AG04450 (cell line): Measurements from ENCODE around the gene AFP. TPM values are rescaled to one million over a fixed set of nuclear protein-coding genes. Genes with fewer than 3 reads are reported as not detected.

Experiments
- CTCF ChIA-PET: fragments of 300-600, 350-600 bp; formaldehyde crosslinking; extraction: SDS; loops from one replicate; lab custom pipeline; 2022; ENCODE audit warnings: antibody characterized with exemption, inconsistent platforms; lab: Charles Lee
- POLR2A ChIA-PET: fragments of 350-600 bp; formaldehyde crosslinking; extraction: SDS; loops from one replicate; lab custom pipeline; 2021; ENCODE audit warnings: antibody characterized with exemption, inconsistent platforms; lab: Yijun Ruan, JAX
- DNase-seq: peaks from one replicate; pipeline ENCODE4 v3.0.0-alpha.2; 2011; ENCODE audit warnings: low read depth, low spot score
- H3K27ac ChIP-seq: one replicate; pipeline ENCODE4 v1.5.1; 2012; ENCODE audit warnings: low read depth, low read length, control low read depth
- H3K27me3 ChIP-seq: one replicate; pipeline ENCODE4 v1.6.0; 2012; ENCODE audit warnings: low read length; ENCODE audit not compliant: control insufficient read depth, insufficient read depth
- H3K4me3 ChIP-seq: 2 replicates; pipeline ENCODE4 v1.5.1; 2011; ENCODE audit warnings: mild to moderate bottlenecking, low read depth, low read length, control low read depth
- H3K9me3 ChIP-seq: 2 replicates; pipeline ENCODE4 v1.5.1; 2012; ENCODE audit warnings: low read length; ENCODE audit not compliant: control insufficient read depth, insufficient read depth
- polyA plus RNA-seq: library from polyadenylated mRNA; depleted of rRNA; stranded (reverse); fragments of >200 nt; gene quantifications from 2 replicates; pipeline ENCODE4 v1.2.3, GENCODE V29; 2011
- TF ChIP-seq, protein P1 (sequence below): IDR thresholded peaks from 2 replicates; pipeline ENCODE4 v1.5.1; 2011; ENCODE audit warnings: low read depth, low read length, control low read depth, inconsistent platforms

The AFP gene
- polyA plus RNA-seq, 1 experiment, result 1.1 TPM

DNA sequence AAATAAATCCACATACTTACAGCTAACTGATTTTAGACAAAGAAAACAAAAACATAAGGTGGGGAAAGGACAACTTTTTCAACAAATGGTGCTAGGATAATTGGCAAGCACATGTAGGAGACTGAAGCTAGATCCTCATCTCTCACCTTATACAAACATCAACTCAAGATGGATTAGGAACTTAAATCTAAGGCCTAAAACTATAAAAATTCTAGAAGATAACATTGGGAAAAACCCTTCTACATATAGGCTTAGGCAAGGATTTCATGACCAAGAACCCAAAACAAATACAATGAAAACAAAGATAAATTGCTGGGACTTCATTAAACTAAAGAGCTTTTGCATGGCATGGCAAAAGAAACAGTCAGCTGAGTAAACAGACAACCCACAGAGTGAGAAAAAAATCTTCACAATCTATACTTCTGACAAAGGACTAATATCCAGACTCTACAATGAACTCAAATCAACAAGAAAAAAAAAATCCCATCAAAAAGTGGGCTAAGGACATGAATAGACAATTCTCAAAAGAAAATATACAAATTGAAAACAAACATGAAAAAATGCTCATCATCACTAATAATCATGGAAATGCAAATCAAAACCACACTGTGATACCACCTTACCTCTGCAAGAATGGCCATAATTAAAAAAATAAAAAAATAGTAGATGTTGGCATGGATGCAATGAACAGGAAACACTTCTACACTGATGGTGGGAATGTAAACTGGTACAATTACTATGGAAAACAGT, 14.1 kb upstream of the AFP start:
- POLR2A ChIA-PET, result no interaction called here
- H3K27ac ChIP-seq, result no peak overlapping the region
- H3K4me3 ChIP-seq, result no peak overlapping the region
- H3K27me3 ChIP-seq, result no peaks in the 10 kb centered on the region
- TF ChIP-seq, protein P1, sequence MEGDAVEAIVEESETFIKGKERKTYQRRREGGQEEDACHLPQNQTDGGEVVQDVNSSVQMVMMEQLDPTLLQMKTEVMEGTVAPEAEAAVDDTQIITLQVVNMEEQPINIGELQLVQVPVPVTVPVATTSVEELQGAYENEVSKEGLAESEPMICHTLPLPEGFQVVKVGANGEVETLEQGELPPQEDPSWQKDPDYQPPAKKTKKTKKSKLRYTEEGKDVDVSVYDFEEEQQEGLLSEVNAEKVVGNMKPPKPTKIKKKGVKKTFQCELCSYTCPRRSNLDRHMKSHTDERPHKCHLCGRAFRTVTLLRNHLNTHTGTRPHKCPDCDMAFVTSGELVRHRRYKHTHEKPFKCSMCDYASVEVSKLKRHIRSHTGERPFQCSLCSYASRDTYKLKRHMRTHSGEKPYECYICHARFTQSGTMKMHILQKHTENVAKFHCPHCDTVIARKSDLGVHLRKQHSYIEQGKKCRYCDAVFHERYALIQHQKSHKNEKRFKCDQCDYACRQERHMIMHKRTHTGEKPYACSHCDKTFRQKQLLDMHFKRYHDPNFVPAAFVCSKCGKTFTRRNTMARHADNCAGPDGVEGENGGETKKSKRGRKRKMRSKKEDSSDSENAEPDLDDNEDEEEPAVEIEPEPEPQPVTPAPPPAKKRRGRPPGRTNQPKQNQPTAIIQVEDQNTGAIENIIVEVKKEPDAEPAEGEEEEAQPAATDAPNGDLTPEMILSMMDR, result no peak
- no peaks in the 10 kb centered on the region for H3K9me3 ChIP-seq
- CTCF ChIA-PET, result no interaction called here
- no peak for DNase-seq

DNA sequence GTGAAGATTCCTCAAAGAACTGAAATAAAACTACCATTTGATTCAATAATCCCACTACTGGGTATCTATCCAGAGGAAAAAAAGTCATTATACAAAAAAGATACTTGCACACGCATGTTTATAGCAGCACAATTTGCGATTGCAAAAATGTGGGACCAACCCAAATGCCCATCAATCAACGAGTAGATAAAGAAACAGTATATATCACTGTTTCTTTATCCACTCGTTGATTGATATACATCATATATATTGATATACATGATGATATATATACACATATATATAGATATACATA, 13.6 kb upstream of the AFP start:
- no peaks in the 10 kb centered on the region for H3K9me3 ChIP-seq
- H3K27ac ChIP-seq, result no peak overlapping the region
- CTCF ChIA-PET, result no interaction called here
- H3K27me3 ChIP-seq, result no peaks in the 10 kb centered on the region
- DNase-seq, result no peak
- POLR2A ChIA-PET, result no interaction called here
- TF ChIP-seq, protein P1, result no peak
- no peak overlapping the region for H3K4me3 ChIP-seq

DNA sequence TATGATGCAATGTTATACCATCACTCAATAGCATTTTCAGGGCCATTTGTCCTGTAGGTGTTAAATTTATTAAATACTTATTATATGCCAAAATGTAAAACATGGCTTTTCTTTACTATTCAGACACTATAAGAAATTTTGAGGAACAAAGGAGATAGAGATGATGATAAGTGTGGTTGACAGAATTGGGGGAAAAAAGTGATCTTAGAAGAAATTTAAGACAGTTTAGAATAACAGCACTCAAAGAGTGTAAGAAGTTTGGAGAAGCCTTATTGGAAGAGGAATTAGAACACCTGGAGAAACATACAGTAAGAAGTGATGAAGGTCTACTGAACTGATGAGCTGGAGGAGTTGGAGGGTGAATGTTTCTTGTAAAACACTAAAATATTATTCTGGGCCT, 12.8 kb upstream of the AFP start:
- no peak overlapping the region for H3K27ac ChIP-seq
- DNase-seq, result no peak

DNA sequence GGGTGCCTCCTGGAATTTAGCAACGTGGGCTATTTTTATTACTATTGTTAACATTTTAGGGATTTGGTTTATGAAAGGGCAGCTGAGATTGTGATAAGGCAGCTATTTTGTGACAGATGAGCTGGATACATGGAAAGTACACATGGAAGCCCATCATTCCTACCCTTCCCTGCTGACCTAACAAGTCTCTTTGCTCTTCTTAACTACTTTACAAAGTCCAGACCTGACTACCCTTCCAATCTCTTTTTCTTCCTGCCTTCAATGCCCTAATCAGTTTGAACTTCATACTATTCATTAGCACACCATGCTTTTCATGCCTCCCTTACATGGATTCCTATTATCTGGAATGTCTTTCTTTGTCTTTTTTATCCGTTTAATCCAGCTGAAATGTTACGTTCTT, 9.4 kb upstream of the AFP start:
- POLR2A ChIA-PET, result no interaction called here
- Histone ChIP-seq H3K4me3 (no peak overlapping the region), H3K27me3 (peaks cover 8% of the 10 kb centered on the region), H3K9me3 (no peaks in the 10 kb centered on the region), H3K27ac (no peak overlapping the region)
- no peak for DNase-seq
- CTCF ChIA-PET, result no interaction called here
- TF ChIP-seq, protein P1, result no peak

More for the DNA sequence above, 12.8 kb upstream of the AFP start:
- ChIA-PET POLR2A (no interaction called here), CTCF (no interaction called here)
- H3K4me3 ChIP-seq, result no peak overlapping the region
- peaks cover under 1% of the 10 kb centered on the region for H3K27me3 ChIP-seq
- TF ChIP-seq, protein P1, result no peak
- H3K9me3 ChIP-seq, result no peaks in the 10 kb centered on the region

DNA sequence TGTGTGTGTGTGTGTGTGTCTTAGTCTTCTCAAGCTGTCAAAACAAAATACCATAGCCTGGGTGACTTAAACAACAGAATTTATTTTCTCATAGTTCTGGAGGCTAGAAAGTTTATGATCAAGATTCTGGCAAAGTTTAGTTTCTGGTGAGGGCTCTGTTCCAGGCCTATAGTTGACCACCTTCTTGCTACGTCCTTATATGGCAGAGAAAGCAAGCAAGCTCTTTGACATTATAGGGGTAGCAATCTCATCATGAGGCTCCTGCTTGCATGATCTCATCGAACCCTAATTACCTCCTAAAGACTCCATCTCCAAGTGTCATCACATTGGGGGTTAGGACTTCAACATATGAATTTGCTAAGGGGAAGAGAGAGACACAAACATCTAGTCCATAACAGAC, 6.9 kb upstream of the AFP start:
- ChIA-PET CTCF (interaction anchor here (0.8 kb wide), 1 partner anchor 17 kb away, joined by 4 read pairs; no protein-coding TSS in a partner anchor), POLR2A (no interaction called here)
- Histone ChIP-seq H3K9me3 (no peaks in the 10 kb centered on the region), H3K27me3 (peaks cover 8% of the 10 kb centered on the region), H3K4me3 (no peak overlapping the region), H3K27ac (no peak overlapping the region)
- no peak for DNase-seq
- TF ChIP-seq, protein P1, result no peak
